GM21360 (cell line): ENCODE data around the gene HSF5.

Experiments used
- ATAC-seq: cut with Tn5 transposase; IDR thresholded peaks from one replicate; pipeline ENCODE4 v1.9.1; 2021; ENCODE audit warnings: mild to moderate bottlenecking, moderate library complexity; ENCODE audit not compliant: unreplicated experiment

HSF5 gene

DNA sequence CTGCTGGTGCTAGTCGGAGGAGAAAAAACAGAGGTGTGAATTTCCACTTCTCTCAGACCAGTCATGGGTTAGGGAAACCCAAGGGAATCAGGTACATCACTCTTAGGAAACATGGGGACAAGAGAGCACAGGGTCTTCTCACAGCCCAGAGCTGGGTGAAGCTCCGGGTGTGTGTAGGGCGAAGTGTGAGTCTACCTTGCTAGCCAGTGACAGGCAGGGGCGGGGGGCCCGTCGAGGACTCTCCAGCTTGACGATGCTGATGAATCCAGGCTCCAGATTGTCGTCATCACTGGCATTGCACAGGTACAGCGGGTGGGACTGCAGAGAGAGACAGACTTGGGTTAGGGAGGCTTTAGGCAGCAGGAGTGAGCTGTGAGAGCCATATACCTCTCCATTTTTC is 117.5 kb downstream of the HSF5 start:
- no peak for ATAC-seq

DNA sequence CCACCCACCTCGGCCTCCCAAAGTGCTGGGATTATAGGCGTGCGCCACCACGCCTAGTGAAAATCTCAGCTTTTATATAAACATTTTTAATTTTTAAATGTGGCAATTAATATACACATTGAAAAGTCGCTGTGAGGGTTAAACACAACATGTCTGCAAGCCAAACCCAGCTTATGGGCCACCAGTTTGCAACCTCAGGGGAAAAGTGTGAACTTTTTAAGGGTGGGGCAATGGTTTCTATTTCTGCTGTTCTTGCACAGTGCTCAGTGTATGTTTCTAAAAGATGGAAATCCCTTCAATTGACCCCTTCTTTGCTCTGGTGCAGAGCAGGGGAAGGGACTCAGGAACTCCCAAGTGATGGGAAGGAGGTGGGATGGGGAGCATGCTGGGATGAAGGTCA is 117.9 kb downstream of the HSF5 start:
- ATAC-seq = no peak
